ACHN (cell line): ENCODE data around the gene KCNG2.

Source experiments
- DNase-seq: peaks from one replicate; pipeline ENCODE4 v3.0.0-alpha.2; 2015
- in situ Hi-C: cut with HindIII; loops from 2 replicates; pipeline ENCODE4 v1.10.0; 2017; ENCODE audit warnings: low sequenced_read_pairs, low pct_ligation_motif_present, low pct_unique_long_range_greater_than_20kb

The KCNG2 gene

GRCh38 chr18:79888016-79888415 is 90.3 kb downstream of the KCNG2 start:
- in situ Hi-C loops: no loop called here
- DNase-seq: no peak

GRCh38 chr18:79889569-79889968 is 91.8 kb downstream of the KCNG2 start:
- no peak for DNase-seq
- in situ Hi-C loops: no loop called here

DNA sequence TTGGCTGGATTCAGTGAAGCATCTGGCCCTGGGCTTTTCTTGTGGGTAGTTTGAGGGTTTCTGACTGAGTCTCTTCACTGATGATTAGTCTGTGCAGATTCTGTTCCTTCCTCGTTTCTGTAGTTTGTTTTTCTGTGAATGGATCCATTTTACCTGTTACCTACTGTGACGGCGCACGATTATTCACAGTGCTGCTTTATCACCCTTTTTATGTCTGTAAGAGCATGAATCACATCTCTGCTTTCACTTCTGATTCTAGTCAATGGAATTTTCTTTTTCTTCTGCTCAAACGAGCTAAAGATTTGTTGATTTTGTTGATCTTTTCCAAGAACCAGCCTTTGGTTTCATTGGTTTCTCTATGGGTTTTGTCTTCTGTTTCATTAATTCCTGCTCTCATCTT is 92.9 kb downstream of the KCNG2 start:
- no peak for DNase-seq
- in situ Hi-C loops: no loop called here

GRCh38 chr18:79896738-79897137 is 99.0 kb downstream of the KCNG2 start:
- DNase-seq: no peak
- in situ Hi-C loops: no loop called here

DNA sequence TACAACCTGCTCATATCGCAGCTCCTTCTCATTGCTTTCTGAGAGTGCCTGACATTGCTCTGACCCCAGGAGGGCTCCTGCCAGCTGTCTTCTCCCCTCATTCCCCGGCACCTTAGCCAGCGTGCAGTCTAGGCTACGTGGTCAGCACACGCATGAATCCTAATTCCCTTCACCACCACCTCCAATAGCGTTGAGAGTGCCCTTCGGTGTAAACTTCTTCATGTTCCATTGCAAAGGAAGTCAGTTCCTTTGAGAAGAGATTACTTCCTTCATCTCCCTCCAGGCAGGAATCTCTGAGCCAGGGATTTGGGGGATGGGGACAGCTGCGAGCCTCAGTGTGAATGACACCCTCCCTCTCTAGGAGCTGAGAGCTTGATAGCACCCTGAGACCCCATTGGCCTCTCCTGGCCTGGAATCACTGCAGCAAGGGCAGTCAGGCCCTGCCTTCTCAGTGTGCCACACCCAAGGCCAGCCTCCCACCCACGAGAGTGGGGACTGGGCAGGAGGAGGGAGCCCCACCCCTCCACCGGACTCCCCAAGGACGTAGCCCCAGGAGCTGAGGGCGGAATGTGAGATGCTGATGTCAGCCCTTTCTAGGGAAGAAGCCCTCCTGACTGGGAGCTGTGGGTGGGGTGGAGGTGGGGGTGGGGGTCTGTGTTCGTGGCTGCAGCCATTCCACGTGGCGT is 100.3 kb downstream of the KCNG2 start:
- in situ Hi-C loops: no loop called here
- DNase-seq: no peak

DNA sequence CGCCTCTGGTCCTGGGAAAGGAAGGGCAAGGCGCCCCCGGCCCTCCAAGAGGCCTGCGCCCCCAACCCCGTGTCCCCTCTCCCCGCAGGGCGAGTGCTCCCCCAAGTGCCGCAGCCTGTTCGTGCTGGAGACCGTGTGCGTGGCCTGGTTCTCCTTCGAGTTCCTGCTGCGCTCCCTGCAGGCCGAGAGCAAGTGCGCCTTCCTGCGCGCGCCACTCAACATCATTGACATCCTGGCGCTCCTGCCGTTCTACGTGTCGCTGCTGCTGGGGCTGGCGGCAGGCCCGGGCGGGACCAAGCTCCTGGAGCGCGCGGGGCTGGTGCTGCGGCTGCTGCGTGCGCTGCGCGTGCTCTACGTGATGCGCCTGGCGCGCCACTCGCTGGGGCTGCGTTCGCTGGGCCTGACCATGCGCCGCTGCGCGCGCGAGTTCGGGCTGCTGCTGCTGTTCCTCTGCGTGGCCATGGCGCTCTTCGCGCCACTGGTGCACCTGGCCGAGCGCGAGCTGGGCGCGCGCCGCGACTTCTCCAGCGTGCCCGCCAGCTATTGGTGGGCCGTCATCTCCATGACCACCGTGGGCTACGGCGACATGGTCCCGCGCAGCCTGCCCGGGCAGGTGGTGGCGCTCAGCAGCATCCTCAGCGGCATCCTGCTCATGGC is 101.3 kb downstream of the KCNG2 start:
- DNase-seq: no peak
- in situ Hi-C loops: no loop called here

DNA sequence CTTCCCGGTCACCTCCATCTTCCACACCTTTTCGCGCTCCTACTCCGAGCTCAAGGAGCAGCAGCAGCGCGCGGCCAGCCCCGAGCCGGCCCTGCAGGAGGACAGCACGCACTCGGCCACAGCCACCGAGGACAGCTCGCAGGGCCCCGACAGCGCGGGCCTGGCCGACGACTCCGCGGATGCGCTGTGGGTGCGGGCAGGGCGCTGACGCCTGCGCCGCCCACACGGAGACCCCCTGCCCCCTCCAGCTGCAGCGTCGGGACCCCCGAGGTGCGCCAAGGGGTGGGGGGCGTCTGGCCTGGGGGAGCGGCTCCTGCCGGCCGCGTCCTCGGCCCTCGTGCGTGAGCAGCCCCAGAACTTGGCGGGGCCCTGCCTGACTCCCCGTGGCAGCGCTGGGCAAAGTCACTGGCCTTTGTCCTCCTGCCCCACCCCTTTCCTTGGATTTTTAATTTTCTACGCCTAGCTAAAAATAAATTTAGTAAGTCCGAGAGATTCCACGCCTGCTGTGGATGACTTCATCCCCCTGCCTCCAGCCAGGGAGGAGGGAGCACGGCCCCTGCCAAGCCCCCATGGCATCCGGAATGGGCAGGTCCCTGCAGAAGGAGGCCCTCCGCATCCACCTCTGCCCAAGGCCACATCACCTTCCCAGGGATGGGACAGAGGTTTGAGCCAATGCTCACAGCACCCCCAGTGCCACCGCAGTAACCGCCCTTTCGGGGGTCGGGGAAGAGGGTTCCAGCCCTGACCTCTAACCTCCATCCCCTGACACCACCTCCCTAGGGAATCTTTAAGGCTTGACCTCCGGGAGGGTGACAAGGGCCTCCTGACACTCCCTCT is 102.1 kb downstream of the KCNG2 start:
- DNase-seq: no peak
- in situ Hi-C loops: no loop called here

DNA sequence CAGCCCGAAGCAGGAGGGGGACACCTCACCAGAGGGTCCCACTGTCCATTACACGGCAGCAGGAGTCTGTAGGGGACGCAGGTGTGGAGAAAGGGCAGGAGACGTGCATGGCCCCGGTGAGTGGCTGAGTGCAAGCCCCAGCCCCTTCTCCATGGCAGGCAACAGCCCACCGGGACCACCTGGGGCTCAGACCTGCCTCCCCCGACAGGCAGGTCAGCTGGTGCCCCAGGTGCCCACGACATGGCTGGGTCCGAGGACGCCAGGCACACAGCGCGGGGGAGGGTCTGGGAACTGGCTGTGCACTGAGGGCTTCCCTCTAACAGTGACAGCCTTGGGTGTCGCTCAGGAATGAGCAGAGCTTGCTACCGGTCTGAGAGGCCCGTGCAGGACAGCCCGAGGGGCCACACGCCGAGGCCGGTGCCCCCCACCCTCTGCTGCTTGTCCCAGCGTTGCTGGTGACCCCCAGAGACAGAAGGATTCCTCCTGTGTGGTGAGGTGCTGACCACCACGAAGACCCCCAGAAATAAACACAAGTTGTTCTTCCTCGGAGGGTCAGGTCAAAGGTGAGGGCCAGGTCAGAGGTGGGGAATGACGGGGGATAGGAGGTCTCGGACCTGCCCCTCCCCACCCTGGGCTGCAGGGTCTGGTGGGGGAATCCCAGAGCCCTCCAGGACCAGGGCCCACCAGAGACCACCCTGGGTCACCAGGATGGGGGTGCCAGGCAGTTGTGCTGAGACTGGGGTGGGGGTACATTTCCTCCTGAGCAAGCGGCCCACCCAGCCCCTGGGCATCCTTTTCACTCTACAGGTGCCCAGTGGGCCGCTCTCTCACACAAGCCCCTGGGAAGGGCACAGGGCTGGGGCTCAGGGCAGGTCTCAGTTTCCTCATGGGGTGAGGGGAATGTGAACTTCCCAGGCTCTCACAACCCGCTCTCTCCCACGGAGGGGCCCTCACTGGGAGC is 103.2 kb downstream of the KCNG2 start:
- DNase-seq: no peak
- in situ Hi-C loops: no loop called here

DNA sequence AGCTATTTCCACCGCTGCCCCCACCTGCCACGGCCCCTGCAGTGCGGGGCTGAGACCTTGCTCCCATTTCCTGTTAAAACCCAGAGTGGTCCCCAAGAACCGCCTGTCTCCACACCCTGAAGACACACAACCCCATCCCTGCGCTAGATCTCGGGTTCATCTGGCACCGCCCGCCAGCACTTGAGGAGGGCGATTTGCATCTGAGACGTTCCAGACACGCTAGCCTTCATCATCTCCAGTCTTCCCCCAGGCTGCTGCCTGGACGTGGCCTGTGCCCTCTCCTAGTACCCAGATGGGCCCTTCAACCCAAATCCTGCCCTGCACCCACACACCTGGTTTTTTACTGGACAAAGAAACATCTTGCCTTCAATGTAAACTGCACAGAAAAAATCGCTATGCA is 103.9 kb downstream of the KCNG2 start:
- DNase-seq: no peak
- in situ Hi-C loops: no loop called here

DNA sequence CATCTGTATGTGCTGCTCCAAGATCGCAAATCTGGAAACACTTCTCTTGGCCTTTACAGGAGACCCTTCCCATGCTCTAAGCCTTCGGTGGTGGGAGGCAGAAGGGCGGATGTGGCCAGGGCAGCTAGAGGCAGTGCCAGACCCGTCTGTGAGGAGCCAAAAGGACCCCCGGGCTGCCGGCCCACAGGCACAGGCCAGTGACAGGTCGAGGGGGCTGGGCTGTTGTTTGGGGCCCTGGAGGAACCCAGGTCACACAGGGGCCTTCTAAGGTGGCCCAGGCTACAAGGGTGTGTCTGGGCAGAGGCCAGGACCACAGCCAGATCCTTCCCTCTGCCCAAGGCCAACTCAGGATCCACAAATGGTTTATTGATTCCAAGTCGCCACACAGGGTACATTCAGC is 104.3 kb downstream of the KCNG2 start:
- no peak for DNase-seq
- in situ Hi-C loops: no loop called here

DNA sequence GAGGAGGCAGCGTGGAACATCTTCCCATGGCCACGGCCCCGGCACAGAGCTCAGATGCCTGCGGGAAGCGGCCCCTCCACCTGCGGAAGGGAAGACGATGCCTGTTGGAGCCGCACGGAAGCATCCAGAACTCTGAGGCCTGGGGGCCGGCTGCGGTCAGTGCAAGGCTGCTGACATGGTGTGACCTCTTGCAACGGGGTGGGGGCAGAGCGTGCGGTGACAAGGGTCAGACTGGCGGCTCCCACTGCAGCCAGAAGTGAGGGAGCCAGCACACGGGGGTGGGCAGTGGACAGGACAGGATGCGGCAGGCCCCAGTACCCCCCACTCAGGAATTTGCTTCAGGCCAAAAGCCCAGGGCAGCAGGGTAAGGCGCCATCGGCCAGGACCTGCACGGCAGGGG is 104.9 kb downstream of the KCNG2 start:
- DNase-seq: no peak
- in situ Hi-C loops: no loop called here

DNA sequence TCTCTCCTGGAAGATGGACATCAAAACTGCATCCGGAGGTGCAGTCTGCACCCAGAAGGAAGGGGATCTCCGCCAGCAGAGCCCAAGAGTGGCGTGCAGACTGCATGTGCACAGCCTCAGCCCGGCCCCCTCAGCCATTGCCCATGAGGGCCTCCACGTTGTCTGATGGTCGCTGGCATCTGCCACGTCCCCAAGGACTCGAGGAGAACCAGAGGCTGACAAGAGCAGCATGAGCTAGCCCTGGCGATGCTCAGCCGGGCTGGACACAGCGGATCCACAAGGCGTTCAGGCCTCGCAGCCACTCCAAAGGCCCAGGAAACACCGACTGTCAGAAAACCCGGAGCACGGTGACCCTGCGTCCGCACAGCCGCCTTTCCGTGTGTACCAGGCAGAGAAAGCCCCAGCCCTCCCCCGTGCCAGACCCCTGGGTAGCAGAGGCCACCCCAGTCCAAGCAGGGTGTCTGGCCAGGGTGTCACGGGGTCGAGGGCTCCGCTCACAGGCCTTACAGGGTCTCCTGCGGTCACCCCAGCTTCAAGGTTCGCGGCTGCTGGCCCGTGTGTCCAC is 105.4 kb downstream of the KCNG2 start:
- in situ Hi-C loops: no loop called here
- no peak for DNase-seq

DNA sequence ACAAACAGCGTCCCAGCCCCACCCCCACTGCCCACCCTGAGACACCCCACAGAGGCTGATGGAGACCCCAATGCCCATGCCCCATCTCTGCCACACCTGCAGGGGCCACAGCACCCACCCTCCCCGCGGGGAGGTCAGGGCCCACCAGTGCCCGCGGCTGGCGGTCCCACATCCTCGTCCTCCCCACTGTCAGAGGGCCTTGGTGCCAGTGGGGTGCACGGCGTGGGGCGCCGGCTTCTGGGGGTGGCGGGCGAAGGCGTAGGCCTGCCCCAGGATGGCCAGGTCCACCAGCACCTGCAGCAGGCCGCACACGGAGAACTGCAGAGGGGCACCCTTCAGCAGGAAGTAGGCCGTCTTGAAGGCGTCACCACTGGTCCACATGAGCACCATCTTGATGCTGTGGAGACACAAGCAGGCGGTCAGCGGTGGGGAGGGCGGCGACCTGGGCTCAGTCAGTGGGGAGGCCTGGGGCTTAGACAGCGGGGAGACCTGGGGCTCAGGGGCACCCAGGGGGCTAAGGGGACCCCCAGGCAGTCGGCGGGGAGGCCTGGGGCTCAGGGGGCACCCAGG is 106.1 kb downstream of the KCNG2 start:
- DNase-seq: no peak
- in situ Hi-C loops: no loop called here

DNA sequence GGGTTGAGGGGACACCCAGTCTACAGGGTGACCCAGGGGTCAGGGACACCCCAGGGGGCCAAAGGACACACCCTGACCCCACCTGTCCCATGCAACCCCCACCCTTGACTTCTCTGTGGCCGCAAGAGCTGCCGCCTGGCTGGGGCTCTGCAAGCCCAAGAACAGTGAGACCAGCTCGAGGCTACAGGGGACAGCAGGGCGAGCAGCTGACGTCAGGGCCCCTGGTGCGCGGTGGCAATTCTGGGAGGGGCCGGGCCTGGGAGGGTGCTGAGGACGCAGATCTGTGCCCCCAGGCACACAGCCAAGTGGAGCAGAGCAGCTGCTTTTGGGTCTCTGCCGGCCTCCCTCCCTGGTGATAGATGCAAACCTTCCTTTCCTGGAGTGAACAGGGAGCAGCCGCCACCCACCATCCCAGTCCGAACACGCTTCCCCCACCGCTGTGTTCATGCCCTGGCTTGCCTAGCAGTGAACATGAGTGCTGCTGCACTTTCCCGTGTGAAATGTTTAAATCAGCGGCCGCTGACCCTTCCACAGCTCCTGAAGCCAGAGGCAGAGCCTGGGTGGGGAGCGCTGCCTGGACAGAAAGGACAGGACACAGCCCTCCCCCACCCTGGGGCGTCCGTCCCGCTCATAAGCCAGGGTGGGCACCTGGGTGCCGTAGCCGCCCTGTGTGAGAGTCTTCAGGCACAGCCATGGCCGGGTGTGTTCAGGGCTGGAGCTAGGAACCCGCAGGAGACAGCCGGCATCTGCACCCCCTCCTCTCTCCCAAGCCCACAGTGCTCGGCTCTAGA is 106.8 kb downstream of the KCNG2 start:
- no peak for DNase-seq

DNA sequence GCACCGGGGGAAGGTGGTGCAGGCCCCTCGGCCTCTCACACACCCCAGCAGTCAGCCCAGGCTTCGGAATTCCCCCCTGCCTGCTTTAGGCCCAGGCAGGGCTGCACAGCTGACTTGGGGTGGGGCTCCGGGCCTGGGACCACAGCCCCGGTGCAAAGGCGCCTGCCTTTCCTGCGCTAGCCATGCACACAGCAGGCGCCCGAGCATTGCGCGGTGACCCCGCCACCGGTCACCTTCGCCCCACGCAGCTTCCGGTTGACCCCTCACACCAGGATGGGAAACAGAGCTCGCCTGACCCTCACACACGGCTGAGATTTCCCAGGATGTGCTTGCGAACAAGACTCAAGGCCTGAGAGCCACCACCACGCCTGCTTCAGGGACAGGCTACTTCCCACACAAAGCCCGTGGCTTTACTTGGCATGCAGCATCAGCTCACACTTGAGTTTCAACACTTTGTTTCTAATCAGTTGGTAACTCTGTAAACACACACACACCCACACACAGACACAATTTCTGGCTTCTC is 107.7 kb downstream of the KCNG2 start:
- in situ Hi-C loops: no loop called here
- DNase-seq: no peak

More for the DNA sequence above, 106.8 kb downstream of the KCNG2 start:
- in situ Hi-C loops: no loop called here

DNA sequence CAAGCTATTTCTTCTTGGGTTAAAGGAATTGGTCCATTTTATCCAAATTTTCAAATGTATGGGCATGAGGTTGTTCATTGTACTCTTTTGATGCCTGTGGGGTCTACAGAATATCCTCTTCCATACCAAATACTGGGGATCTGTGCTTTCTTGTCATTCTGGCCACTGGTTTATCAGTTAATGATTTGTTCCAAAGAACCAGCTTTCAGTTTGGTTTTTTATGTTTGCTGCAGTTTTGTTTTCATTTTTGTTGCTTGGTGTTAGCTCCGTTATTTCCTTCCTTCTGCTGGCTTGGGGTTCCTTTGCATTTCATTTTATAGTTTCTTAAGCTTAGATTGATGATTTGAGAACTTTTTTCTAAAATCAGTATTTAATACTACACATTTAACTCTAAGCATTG is 108.3 kb downstream of the KCNG2 start:
- in situ Hi-C loops: no loop called here
- no peak for DNase-seq

DNA sequence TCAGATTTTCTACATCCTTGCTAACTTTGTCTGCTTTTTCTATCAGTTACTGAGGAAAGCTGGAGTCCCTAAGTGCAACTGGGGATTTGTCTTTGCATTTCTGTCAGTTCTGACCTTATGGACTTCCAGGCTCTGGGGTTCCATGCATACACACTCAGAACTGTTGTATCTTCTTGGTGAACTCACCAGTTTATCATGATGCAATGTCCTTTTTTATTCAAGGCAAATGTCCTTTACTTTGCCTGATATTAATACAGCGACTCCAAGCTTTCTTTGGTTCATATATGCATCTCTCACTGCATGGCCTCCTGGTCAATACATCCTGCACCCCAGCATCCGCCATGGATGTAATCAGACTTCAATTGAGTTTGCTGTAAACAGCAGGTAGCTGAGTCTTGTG is 109.0 kb downstream of the KCNG2 start:
- in situ Hi-C loops: no loop called here
- no peak for DNase-seq
